ENCODE measurements around the gene NBEAL2. TPM values are rescaled to one million over a fixed set of nuclear protein-coding genes. Genes with fewer than 3 reads are reported as not detected.

The NBEAL2 gene
- total RNA-seq, 1 experiment from 2014 or later, result 50.7 TPM

DNA sequence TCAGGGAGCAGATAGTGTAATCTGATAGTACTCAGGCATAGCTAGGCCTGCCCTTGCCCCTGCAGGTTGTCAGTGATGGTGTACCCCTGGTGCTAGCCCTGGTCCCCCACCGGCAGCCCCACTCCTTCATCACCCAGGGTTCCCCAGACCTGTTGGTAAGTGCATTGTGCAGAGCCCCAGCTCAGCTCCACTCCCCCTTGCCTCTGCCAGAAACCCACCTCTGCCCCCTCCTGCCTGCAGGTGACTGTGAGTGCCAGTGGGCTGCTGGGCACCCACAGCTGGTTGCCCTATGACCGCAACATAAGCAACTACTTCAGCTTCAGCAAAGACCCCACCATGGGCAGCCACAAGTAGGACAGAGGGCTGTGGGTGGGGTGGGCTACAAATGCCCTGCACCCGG, 27.5 kb downstream of the NBEAL2 start:
- no peaks in the 10 kb centered on the region for H4K20me1 ChIP-seq (ENCODE audit: low read length)
- ChIA-PET POLR2A (ENCODE audit: unreplicated experiment) (no interaction called here), CTCF (no interaction called here)
- no peaks in the 10 kb centered on the region for H3K79me2 ChIP-seq (ENCODE audit: low read length)
- no peaks in the 10 kb centered on the region for H3K9me2 ChIP-seq (replicated peaks; ENCODE audit: low read length)
- ATAC-seq (no peak), DNase-seq (no peak)
- no peak overlapping the region for H3K4me2 ChIP-seq (ENCODE audit: low read length)
- BruUV-seq (replicated peaks), result no TSS peak
- H3K27ac ChIP-seq (ENCODE audit: low read length), result no peak overlapping the region
- H2AFZ ChIP-seq (ENCODE audit: low read length), result no peak overlapping the region
- peaks cover 4% of the 10 kb centered on the region; the same call in 1 of the 2 replicates for H3K36me3 ChIP-seq (ENCODE audit: low read depth, low read length)
- no peaks in the 10 kb centered on the region for H3K9me3 ChIP-seq (ENCODE audit: low read length)
- intact Hi-C loops (cut with micrococcal nuclease), result no loop called here
- no peak overlapping the region for H3K4me3 ChIP-seq (ENCODE audit: low read length)
- TF ChIP-seq EZH2phosphoT487 (IDR thresholded peaks at IDR 0.05; ENCODE audit: borderline replicate concordance, low read length) (no peak), EZH2 (IDR thresholded peaks at IDR 0.05; ENCODE audit: low read length, unreplicated experiment) (no peak), CTCF (conservative IDR thresholded peaks at IDR 0.05; ENCODE audit: low read depth, low read length) (no peak)
- no peaks in the 10 kb centered on the region for H3F3A ChIP-seq (ENCODE audit: low read length, unreplicated experiment)
- H3K4me1 ChIP-seq (ENCODE audit: insufficient read depth, low read length), result no peaks in the 10 kb centered on the region
- H3K27me3 ChIP-seq (ENCODE audit: low read length), result no peaks in the 10 kb centered on the region
- H3K9ac ChIP-seq (ENCODE audit: low read length), result no peak overlapping the region

DNA sequence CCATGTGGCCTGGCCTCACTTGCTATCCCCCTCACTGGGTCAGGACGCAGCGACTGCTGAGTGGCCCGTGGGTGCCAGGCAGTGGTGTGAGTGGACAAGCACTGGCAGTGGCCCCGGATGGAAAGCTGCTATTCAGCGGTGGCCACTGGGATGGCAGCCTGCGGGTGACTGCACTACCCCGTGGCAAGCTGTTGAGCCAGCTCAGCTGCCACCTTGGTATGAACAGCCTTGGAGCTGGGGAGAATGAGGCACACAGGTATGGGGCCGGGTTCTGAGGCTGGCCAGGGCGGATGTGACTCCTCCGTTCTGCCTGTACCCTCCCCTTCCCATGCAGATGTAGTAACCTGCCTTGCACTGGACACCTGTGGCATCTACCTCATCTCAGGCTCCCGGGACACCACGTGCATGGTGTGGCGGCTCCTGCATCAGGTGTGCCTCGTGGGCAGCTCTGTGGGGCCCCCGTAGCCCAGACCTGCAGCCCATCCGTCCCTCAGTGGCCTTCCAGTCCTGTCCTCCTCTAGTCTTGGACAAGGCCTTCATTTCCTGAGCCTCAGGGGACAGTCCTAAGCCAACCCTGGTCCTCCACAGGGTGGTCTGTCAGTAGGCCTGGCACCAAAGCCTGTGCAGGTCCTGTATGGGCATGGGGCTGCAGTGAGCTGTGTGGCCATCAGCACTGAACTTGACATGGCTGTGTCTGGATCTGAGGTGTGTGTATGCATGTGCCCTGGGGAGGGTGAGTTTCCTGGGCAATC, 28.2 kb downstream of the NBEAL2 start:
- no peaks in the 10 kb centered on the region for H4K20me1 ChIP-seq (ENCODE audit: low read length)
- H3K9ac ChIP-seq (ENCODE audit: low read length), result no peak overlapping the region
- TF ChIP-seq EZH2 (IDR thresholded peaks at IDR 0.05; ENCODE audit: low read length, unreplicated experiment) (no peak), CTCF (conservative IDR thresholded peaks at IDR 0.05; ENCODE audit: low read depth, low read length) (no peak), EZH2phosphoT487 (IDR thresholded peaks at IDR 0.05; ENCODE audit: borderline replicate concordance, low read length) (no peak)
- H3K27me3 ChIP-seq (ENCODE audit: low read length), result no peaks in the 10 kb centered on the region
- CTCF ChIA-PET, result no interaction called here
- H3K9me2 ChIP-seq (replicated peaks; ENCODE audit: low read length), result no peaks in the 10 kb centered on the region
- ATAC-seq (no peak), DNase-seq (no peak)
- no peaks in the 10 kb centered on the region for H3K9me3 ChIP-seq (ENCODE audit: low read length)
- no peak overlapping the region for H3K4me3 ChIP-seq (ENCODE audit: low read length)
- peaks cover 4% of the 10 kb centered on the region; the same call in 1 of the 2 replicates for H3K36me3 ChIP-seq (ENCODE audit: low read depth, low read length)
- no peaks in the 10 kb centered on the region for H3K4me1 ChIP-seq (ENCODE audit: insufficient read depth, low read length)
- POLR2A ChIA-PET (ENCODE audit: unreplicated experiment), result no interaction called here
- no TSS peak for BruUV-seq (replicated peaks)
- H3F3A ChIP-seq (ENCODE audit: low read length, unreplicated experiment), result no peaks in the 10 kb centered on the region
- no peak overlapping the region for H2AFZ ChIP-seq (ENCODE audit: low read length)
- H3K27ac ChIP-seq (ENCODE audit: low read length), result no peak overlapping the region
- intact Hi-C loops (cut with micrococcal nuclease), result no loop called here
- H3K4me2 ChIP-seq (ENCODE audit: low read length), result no peak overlapping the region
- no peaks in the 10 kb centered on the region for H3K79me2 ChIP-seq (ENCODE audit: low read length)

- H3K36me3 ChIP-seq (ENCODE audit: low read depth, low read length), result peaks cover 4% of the 10 kb centered on the region; the same call in 1 of the 2 replicates
- no peak overlapping the region for H3K27ac ChIP-seq (ENCODE audit: low read length)
- no peak overlapping the region for H3K4me3 ChIP-seq (ENCODE audit: low read length)
- DNase-seq (no peak), ATAC-seq (no peak)
- intact Hi-C loops (cut with micrococcal nuclease), result no loop called here
- no peaks in the 10 kb centered on the region for H3K9me3 ChIP-seq (ENCODE audit: low read length)
- no peak overlapping the region for H2AFZ ChIP-seq (ENCODE audit: low read length)
- no peaks in the 10 kb centered on the region for H3K9me2 ChIP-seq (replicated peaks; ENCODE audit: low read length)
- H3F3A ChIP-seq (ENCODE audit: low read length, unreplicated experiment), result no peaks in the 10 kb centered on the region
- no peaks in the 10 kb centered on the region for H3K27me3 ChIP-seq (ENCODE audit: low read length)
- CTCF ChIA-PET, result no interaction called here
- no peak overlapping the region for H3K4me2 ChIP-seq (ENCODE audit: low read length)
- no peak for TF ChIP-seq EZH2phosphoT487 (IDR thresholded peaks at IDR 0.05; ENCODE audit: borderline replicate concordance, low read length)
- TF ChIP-seq EZH2 (IDR thresholded peaks at IDR 0.05; ENCODE audit: low read length, unreplicated experiment), result no peak
- TF ChIP-seq CTCF (conservative IDR thresholded peaks at IDR 0.05; ENCODE audit: low read depth, low read length), result no peak
- POLR2A ChIA-PET (ENCODE audit: unreplicated experiment), result no interaction called here
- TSS peak; percentile 11 for BruUV-seq (replicated peaks)
- no peaks in the 10 kb centered on the region for H3K4me1 ChIP-seq (ENCODE audit: insufficient read depth, low read length)
- no peak overlapping the region for H3K9ac ChIP-seq (ENCODE audit: low read length)
- no peaks in the 10 kb centered on the region for H3K79me2 ChIP-seq (ENCODE audit: low read length)
- no peaks in the 10 kb centered on the region for H4K20me1 ChIP-seq (ENCODE audit: low read length)
These were observed 28.8 kb downstream of the NBEAL2 start for GRCh38 chr3:47008234-47008796.

Data from PC-3 (cell line).